ENCODE results near the gene ZBTB6.
"Not testable (repeated sequence)": the region's sequence is repeated elsewhere in the genome, so short reads cannot be mapped to it uniquely, and the experiment has no call there.

ZBTB6 gene

GRCh38 chr9:122929796-122930354 is 16.8 kb upstream of the ZBTB6 start:
- no peak for DNase-seq (ENCODE audit: low read depth in 1 of 2, low spot score in 1 of 2)

GRCh38 chr9:122923947-122924346 is 10.8 kb upstream of the ZBTB6 start:
- DNase-seq (ENCODE audit: low read depth in 1 of 2, low spot score in 1 of 2) = no peak

DNA sequence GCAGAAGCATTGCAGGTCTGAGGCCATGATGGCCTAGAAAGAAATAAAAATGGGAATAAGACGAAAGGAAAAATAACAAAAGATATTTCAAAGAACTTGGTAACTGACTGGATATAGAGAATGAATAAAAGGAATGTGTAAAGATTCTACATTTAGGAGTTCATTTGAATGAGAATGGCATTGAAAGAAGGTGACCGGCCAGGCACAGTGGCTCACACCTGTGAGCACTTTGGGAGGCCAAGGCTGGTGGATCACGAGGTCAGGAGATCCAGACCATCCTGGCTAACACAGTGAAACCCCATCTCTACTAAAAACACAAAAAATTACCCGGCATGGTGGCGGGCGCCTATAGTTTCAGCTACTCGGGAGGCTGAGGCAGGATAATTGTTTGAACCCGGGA is 9.6 kb upstream of the ZBTB6 start:
- DNase-seq (ENCODE audit: low read depth in 1 of 2, low spot score in 1 of 2) = no peak

GRCh38 chr9:122918310-122918709 is 5.2 kb upstream of the ZBTB6 start:
- no peak for DNase-seq (ENCODE audit: low read depth in 1 of 2, low spot score in 1 of 2)

DNA sequence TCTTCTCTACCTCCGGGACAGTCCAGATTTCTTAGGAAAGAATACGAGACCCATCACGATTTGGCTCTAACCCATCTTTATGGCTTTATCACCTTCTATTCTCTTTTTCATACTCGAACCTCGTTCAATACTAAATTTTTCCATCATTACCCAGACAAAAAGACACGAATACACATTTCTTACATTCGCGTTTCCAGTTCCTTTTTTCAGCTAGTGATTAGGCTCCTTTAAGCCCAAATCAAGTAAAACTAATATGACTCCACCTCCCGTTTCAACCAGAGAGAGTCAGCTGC is 506 bp downstream of the ZBTB6 start:
- DNase-seq (ENCODE audit: low read depth in 1 of 2, low spot score in 1 of 2) = no peak

DNA sequence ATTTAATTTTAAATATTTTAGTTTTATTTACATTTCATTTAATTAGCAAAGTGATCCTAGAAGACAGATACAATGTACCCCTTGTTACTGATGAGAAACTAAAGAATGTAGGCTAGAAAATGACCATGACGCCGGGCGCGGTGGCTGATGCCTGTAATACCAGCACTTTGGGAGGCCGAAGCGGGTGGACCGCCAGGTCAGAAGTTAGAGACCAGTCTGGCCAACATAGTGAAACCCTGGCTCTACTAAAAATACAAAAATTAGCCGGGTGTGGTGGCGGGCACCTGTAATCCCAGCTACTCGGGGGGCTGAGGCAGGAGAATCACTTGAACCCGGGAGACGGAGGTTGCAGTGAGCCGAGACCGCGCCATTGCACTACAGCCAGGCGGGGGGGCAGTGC is 7.0 kb downstream of the ZBTB6 start:
- DNase-seq (ENCODE audit: low read depth in 1 of 2, low spot score in 1 of 2) = not testable (repeated sequence)

GRCh38 chr9:122904823-122905710 is 8.1 kb downstream of the ZBTB6 start, which contains the start of gene RC3H2:
Gene RC3H2, minus strand, starts transcription at chr9:122905359. Its CDS starts 7,850 bp downstream, at chr9:122897509.
- peak; percentile 86 to 99 for DNase-seq (ENCODE audit: low read depth in 1 of 2, low spot score in 1 of 2)

GRCh38 chr9:122904466-122904822 is 8.7 kb downstream of the ZBTB6 start:
- DNase-seq (ENCODE audit: low read depth in 1 of 2, low spot score in 1 of 2) = no peak

DNA sequence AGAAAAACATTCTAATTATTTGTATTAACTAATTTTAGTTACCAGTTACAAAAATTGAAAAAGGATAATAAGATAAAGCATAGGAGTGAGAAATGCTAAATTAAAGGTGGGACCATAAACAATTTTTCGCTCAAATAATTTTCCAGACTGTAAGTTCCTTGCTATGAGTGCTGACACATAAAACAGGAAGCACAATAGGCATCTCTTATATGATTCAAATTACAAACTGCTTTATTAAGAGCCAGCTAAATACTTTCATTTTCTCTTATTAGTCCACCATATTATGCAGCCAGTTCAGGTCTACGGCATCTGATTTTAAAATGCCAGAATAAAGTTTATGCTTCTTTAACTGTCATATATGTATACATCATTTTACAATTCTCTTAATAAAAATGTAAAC is 12.3 kb downstream of the ZBTB6 start:
- DNase-seq (ENCODE audit: low read depth in 1 of 2, low spot score in 1 of 2) = no peak

- DNase-seq (ENCODE audit: low read depth in 1 of 2, low spot score in 1 of 2) = no peak
Observed at GRCh38 chr9:122897969-122898368, 15.2 kb downstream of the ZBTB6 start.

DNA sequence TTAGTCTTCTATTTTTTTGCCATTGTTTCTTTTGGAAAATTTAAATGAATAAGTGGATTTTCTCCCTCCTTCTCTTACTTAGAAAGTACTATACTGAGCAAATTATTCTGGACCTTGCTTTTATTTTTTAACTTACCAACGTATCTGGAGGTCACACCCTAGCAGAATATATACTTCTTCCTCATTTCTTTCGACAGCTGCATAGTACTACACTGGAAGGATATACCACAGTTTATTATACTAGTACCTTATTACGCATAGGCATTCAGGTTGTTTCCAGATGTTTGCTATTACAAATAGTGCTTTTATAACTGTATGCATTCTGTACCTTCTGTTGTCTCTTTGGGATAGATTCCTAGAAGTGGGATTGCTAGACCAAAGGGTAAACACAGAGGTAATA is 24.6 kb downstream of the ZBTB6 start:
- no peak for DNase-seq (ENCODE audit: low read depth in 1 of 2, low spot score in 1 of 2)

DNA sequence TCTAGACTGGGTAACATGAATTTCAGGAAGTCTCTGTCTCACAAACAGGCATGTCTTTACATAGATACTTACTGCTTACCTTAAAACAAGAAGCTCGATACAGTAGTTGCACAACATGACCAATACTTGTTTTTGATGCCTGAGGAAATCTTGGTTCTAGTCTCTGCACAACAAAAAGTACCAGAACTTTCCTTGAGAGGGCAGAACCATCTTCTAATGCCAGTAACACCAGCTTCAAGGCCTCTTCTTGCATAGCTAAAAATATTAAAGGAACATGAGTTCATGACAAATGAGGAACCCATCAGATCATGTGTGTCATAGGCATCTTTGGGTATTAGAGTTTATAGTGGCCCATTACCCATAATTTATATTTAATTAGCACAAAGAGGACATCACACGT is 30.0 kb downstream of the ZBTB6 start:
- no peak for DNase-seq (ENCODE audit: low read depth in 1 of 2, low spot score in 1 of 2)

DNA sequence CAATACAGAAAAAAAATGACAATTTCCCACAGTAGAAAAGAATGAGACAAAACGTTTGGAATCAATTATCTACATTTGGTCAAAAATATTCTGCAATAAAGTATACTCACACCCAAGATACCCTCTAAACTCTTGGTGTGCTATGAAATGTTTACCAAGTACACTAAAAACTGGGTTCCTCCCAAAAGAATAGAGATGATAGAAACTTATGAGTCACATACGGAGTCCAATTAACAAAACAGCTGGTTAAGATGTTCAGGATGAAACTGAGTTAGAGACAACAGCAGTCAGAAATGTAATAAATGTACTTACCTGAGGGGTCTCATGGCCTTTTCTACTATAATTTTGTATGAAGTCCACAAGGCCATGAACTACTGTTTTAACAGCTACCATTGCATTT is 33.7 kb downstream of the ZBTB6 start:
- DNase-seq (ENCODE audit: low read depth in 1 of 2, low spot score in 1 of 2) = no peak

DNA sequence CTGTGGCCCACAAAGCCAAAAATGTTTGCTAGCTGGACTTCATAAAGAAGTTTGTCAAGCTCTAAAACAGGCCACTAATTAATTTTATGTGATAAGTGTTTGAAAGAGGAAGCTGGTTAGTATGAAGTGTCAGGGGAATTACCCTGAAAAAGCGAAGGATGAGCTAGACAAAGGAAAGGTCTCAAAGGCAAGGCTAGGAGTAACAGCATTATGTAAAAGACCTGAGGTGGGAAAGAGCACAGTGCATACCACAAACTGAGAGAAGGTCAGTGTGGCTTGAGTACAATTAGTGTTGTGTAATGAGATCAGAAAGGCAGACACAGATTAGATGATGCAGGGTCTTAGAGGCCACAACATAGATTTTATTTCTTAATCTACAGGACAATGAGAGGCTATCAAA is 37.6 kb downstream of the ZBTB6 start:
- DNase-seq (ENCODE audit: low read depth in 1 of 2, low spot score in 1 of 2) = no peak

- DNase-seq (ENCODE audit: low read depth in 1 of 2, low spot score in 1 of 2) = not testable (repeated sequence)
Observed at GRCh38 chr9:122867276-122867675, 45.8 kb downstream of the ZBTB6 start.

DNA sequence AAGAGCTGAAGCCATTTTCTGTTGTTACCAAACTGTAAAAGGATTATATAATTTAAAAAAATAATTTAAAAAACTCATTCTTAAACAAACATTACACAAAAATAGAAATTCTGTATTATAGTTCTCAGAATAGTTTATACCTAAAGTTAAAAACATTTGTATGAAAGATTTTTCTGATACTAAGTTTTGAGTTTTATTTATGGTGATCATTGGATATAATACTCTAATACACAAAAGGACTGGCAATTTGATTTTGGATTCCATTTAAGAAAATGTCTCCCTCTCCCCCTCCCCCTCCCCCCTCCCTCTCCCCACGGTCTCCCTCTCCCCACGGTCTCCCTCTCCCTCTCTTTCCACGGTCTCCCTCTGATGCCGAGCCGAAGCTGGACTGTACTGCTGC is 47.0 kb downstream of the ZBTB6 start:
- no peak for DNase-seq (ENCODE audit: low read depth in 1 of 2, low spot score in 1 of 2)

DNA sequence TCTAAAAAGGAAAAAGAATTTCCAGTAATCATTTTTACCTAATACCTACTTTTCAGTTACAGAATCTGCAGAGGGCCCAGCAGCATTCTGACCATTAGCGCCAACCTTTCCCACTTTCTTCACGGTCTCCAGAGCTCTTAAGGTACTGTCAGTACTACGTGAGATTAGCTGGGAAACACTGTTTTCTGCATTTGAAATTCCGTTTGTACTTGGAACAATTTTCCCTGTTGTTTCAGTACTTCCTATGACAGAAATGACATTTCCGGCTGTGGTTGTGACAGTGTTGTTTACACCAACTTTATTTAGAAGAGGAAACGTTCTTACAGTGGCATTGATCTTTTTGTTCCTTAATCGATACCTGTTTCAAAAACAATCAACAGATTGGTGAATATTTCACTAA is 47.8 kb downstream of the ZBTB6 start:
- DNase-seq (ENCODE audit: low read depth in 1 of 2, low spot score in 1 of 2) = no peak

DNA sequence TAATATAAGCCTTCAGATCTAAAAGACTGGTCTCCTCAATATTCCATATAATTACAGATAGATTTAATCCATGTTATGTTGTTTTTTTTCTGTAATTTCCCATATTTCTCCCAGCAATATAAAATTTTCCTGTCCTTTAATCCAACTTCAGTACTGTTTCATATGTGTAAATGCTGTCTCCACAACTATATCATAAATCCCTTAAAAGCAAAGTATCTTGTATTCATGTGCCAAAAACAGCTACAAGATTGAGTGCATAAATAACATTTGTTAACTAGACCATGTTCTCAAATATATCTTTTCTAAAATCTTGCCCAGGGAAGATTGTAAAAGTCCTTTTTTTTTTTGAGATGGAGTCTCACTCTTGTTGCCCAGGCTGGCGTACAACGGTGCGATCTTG is 49.7 kb downstream of the ZBTB6 start:
- no peak for DNase-seq (ENCODE audit: low read depth in 1 of 2, low spot score in 1 of 2)

DNA sequence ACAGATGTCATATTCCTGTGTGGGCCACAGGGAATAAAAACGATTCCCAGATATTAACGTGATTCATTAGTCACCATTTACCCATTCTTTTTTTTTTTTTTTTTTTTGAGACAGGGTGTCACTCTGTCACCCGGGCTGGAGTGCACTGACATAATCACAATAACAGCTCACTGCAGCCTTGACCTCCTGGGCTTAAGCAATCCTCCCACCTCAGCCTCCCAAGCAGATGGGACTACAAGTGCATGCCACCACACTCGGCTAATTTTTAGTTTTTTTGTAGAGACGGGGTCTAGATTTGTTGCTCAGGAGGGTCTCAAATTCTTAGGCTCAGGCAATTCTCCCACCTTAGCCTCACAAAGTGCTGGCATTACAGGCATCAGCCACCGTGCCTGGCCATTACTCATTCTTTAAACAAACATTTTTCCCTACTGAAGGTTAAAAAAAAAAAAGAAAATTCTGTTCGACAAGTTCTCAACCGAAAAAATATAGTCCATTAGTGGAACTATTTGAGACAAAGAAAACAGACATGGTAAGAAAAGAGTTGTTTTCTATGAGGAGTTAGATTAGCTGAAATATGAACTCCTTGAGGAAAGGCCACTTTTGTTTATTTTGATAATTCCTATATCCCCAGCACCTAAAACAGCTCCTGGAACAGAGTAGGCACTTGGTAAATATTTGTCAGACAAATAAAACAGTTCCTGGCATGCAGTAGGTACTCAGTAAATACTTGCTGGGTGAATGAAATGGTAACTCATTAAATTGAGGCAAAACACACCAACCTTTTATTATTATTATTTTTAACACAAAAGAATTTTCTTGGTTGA is 52.6 kb downstream of the ZBTB6 start:
- no peak for DNase-seq (ENCODE audit: low read depth in 1 of 2, low spot score in 1 of 2)

Measured in activated CD4-positive, alpha-beta T cell treated with anti-CD3 and anti-CD28 coated beads, Interleukin-2, amount 50 U/mL, for 24 hours (primary cell).